Activated effector memory CD4-positive, alpha-beta T cell treated with anti-CD3 and anti-CD28 coated beads, Interleukin-2, amount 50 U/mL, for 16 hours (primary cell): ENCODE data around the gene MAD1L1.

ENCODE experiments used
- DNase-seq: peaks from one replicate; pipeline ENCODE4 v3.0.0-alpha.2; 2020

The MAD1L1 gene

GRCh38 chr7:2257651-2258050, 24.9 kb upstream of the MAD1L1 start:
- DNase-seq = no peak

GRCh38 chr7:2257046-2257551, 24.4 kb upstream of the MAD1L1 start:
- DNase-seq = no peak

GRCh38 chr7:2256306-2257045, 23.7 kb upstream of the MAD1L1 start:
- no peak for DNase-seq

GRCh38 chr7:2255145-2256139, 22.7 kb upstream of the MAD1L1 start:
- no peak for DNase-seq

- DNase-seq = no peak
Observed at GRCh38 chr7:2254429-2255144, 21.8 kb upstream of the MAD1L1 start.

DNA sequence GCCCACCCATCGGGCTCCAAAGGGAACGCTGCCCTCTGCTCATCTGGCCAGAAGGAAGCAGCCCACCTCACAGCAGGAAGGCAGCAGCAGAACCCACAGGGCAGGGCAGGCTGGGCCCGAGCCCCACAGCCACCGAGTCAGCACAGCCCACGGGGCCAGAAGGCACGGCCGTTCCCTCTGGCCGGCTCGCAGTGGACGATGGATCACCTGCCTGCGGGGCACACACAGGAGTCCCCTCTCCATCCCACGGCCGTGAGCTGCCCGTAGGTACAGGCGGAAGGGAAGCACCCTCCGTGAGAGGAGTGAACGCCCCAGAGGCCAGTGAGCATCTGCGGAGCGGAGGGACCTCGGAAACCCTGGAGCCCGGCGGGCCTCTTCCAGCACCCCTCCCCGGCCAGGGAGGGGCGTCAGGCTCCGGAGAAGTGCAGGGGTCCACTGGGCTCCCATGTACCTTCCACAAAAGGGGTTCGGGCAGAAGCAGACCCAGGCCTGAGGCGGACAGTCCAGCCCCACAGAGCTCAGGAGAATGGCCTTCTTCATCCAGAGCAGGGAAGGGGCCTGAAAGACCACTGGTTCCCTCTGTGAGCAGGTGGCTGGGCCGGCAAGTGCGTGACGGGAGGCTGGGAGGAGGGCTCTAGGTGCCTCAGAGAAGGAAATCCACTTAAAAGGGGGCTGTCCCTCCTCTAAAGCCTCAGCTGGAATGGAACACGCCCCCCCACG, 20.9 kb upstream of the MAD1L1 start:
- no peak for DNase-seq

GRCh38 chr7:2253021-2253420, 20.3 kb upstream of the MAD1L1 start:
- DNase-seq = no peak

- DNase-seq = no peak
Observed at GRCh38 chr7:2251841-2252771, 19.4 kb upstream of the MAD1L1 start.

DNA sequence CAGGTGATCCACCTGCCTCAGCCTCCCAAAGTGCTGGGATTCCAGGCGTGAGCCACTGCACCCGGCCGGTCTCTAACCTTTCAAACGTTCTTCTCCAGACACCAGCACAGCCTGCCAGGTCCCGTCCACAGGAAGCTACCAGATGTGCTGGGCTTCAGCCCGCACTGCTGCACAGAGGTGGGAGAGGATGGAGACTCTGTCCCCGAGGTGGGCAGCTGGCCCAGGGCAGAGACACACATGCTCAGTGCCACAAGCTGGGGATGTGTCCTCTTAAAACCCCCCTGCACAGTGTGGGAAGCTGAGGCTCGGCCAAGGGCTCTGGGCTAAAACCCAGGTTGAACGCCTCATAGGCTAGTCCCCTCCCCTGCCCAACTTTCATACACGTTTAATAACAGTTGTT, 18.6 kb upstream of the MAD1L1 start:
- DNase-seq = no peak

DNA sequence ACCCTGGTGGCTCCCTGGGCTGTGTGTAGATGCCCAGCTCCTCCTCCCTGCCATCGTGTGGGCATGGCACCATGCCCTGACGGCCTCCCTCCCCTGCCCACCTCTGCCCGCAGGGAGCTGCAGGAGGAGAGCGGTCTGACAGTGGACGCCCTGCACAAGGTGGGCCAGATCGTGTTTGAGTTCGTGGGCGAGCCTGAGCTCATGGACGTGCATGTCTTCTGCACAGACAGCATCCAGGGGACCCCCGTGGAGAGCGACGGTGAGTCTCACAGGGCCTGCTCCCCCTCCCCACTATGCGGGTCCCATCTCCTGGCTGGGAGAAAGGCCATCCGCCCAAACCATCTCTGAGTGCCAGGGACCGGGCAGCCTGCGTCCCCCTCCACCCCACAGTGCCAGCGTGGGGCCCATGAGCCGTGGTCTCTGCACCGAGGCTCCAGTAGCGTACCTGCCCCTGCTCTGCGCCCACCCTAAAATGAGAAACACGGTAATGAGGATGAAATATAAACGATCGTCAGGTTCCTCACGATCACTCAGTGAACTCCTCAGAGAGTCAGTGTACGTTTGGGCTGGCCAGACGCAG, 17.1 kb upstream of the MAD1L1 start:
- no peak for DNase-seq

DNA sequence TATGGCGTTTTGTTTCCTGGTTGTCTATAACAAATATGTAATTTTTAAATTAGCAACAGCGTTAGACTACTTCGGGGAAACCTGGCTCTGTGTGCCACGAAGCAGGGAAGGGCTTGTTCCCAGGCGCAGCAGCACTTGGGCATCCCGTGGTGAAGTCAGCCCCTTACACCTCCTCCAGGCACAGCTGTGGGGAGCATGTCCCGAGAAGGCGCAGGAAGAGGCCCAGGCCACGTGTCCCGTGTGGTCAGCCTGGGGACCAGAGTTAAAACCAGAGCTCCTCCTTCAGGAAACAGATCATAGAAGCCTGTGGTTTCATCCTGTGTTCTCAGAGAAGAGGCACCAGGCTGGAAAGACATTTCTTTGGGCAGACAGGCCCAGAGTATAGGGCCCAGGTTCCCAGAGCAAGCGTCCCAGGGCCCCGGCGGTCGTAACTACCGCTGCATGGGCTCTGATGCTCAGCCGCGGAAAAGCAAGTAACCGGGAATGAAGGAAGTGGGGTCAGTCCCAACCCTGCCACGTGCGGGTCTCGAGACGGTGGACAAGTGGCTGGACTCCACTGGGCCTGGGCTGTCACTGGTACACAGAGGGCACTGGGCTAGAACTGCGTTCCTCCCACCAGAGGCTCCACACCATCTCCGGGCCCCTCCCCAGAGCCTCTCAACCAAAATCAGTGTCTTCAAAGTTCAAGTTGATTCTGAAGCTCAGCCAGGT, 16.4 kb upstream of the MAD1L1 start:
- DNase-seq = no peak

GRCh38 chr7:2247141-2247995, 14.6 kb upstream of the MAD1L1 start:
- no peak for DNase-seq

DNA sequence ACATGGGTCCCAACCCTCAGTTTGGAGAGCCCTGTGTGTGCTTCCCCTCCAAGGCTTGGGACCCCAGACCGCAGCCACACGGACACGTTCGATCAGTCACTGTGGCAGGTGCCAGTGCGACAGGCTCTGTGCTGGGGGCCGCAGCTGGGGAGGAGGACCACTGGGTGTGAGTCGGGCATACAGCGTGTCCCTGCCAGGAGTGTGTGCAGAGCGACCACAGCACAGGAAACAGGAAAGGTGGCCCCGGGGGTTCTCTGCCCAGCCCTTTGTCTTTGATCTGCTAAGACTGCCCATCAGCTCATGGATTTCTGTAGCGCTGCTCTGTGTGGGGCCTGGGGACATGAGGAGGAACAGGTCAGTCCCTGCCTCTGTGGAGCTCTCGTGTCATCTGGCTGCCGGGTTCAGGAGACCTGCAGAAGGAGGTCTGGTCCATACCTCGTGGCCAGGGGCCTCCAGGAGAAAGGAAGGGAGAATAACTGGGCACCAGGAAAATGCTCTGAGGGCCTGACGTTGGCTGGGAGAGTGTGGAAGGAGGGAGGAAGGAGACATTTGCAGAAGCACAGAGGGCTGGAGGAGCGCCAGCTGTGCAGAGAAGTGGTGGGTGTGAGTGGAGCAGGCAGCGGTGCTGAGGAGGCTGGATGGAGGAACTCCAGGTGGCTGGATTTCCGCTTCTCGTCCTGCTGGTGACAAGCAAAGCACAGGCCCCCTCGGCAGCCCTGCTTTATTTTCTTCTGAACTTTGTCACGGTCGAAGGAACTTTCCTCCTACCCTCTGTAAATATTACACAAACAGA, 13.3 kb upstream of the MAD1L1 start:
- DNase-seq = no peak

DNA sequence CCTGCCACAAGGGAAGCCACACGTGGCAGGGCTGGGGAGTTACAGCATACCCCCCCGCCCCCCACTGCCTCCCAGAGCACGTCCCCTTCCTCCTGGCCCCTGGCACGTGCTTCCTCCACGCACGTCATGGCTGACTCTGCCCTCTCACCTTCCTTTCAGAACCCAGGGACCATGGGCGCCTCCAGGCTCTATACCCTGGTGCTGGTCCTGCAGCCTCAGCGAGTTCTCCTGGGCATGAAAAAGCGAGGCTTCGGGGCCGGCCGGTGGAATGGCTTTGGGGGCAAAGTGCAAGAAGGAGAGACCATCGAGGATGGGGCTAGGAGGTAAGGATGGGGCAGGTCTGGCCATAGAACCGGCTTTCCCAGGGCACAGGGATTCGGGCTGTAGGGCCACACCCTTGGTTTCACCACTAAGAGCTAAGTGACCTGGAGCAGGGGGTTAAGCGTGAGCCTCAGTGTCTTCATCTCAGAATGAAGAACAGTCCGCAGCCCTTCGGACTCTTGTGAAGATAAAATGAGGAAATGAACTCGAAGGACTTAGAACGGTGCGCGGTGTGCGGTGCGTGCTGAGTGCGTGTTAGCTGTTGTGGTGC, 11.8 kb upstream of the MAD1L1 start:
- no peak for DNase-seq

DNA sequence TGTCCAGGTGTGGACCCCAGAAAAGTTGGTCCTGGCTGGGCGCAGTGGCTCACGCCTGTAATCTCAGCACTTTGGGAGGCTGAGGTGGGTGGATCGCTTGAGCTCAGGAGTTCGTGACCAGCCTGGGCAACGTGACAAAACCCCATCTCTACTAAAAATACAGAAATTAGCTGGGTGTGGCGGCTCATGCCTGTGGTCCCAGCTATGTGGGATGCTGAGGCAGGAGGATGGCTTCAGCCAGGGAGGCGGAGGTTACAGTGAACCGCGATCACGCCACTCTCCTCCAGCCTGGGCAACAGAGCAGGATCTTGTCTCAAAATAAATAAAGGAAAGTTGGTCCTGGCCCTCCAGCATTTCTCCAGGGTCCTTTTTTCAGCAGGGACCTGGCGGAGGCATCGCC, 10.7 kb upstream of the MAD1L1 start:
- DNase-seq = no peak

GRCh38 chr7:2242541-2243429, 10.0 kb upstream of the MAD1L1 start:
- peak; percentile 66 for DNase-seq
